Thymus (tissue), 11 donors: ENCODE measurements around the gene NBPF11. TPM values are rescaled to one million over a fixed set of nuclear protein-coding genes. Genes with fewer than 3 reads are reported as not detected.
"Not testable (repeated sequence)": the region's sequence is repeated elsewhere in the genome, so short reads cannot be mapped to it uniquely, and the experiment has no call there.

Experiments
- DNase-seq, 9 donors: peaks; one replicate each; pipeline ENCODE4 v3.0.0-alpha.2; 2013; ENCODE audit warnings: low spot score in 9 of 9, low read depth in 6 of 9, missing footprints in 1 of 9
- H3K27ac ChIP-seq, 2 donors: one replicate each; pipeline ENCODE4 v1.5.1; 2013; ENCODE audit warnings: control low read depth in 1 of 2, low read depth in 1 of 2, low read length in 1 of 2, mild to moderate bottlenecking in 1 of 2, moderate library complexity in 1 of 2
- H3K27me3 ChIP-seq, 2 donors: one replicate each; pipeline ENCODE4 v1.5.1; 2013; ENCODE audit warnings: low read length in 1 of 2; ENCODE audit not compliant: control insufficient read depth in 2 of 2, insufficient read depth in 1 of 2
- H3K36me3 ChIP-seq, 2 donors: one replicate each; pipeline ENCODE4 v1.5.1; 2013; ENCODE audit warnings: low read length in 1 of 2, mild to moderate bottlenecking in 1 of 2, moderate library complexity in 1 of 2; ENCODE audit not compliant: control insufficient read depth in 2 of 2, insufficient read depth in 2 of 2
- H3K4me1 ChIP-seq, 2 donors: one replicate each; pipeline ENCODE4 v1.5.1; 2013; ENCODE audit warnings: low read length in 2 of 2; ENCODE audit not compliant: control insufficient read depth in 2 of 2, insufficient read depth in 2 of 2
- H3K4me3 ChIP-seq, 2 donors: one replicate each; pipeline ENCODE4 v1.5.1; 2013; ENCODE audit warnings: low read length in 2 of 2, control low read depth in 1 of 2, mild to moderate bottlenecking in 1 of 2
- H3K9me3 ChIP-seq, 2 donors: one replicate each; pipeline ENCODE4 v1.5.1; 2013; ENCODE audit warnings: low read length in 1 of 2, mild to moderate bottlenecking in 1 of 2; ENCODE audit not compliant: control insufficient read depth in 2 of 2, insufficient read depth in 1 of 2
- WGBS: extraction: QIAGEN DNeasy Blood & Tissue Kit; methylation state at CpG from one replicate; pipeline ENCODE4 v1.1.7; 2013; 5-methylcytosine and 5-hydroxymethylcytosine counted together
- polyA plus RNA-seq: library from polyadenylated mRNA; stranded (reverse); fragments of 200-250 nt; gene quantifications from one replicate; pipeline ENCODE4 v1.2.3, GENCODE V29; 2013
- total RNA-seq: library from RNA; stranded (reverse); fragments of 120-200 nt; gene quantifications from one replicate; pipeline ENCODE4 v1.2.4, GENCODE V29; 2013
- donor health status: healthy.

The NBPF11 gene
- total and polyA plus RNA-seq, 2 donors = 5.9 to 12.9 TPM

DNA sequence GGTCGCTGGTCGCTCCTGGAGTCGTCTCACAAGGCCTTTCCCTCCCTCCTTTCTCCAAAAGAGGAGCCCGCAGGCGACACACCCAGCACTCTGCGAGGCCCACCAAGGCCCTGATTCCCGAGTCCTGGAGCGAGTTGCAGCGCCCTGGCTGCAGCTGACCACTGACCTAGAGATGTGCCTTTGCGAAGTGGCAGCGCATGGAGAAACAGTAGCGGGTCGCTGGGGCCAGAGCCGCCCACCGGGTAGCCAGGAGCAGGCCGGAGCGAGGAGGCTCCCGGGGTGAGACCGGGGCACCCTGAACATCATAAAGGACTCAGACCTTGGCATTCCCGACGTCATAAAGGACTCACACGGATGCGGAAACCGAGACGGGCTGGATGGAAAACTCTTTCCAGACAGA, 10.3 kb upstream of the NBPF11 start:
- Histone ChIP-seq H3K4me3 (no peak overlapping the region), H3K36me3 (no peaks in the 10 kb centered on the region), H3K4me1 (no peaks in the 10 kb centered on the region), H3K27me3 (peaks cover 5 to 45% of the 10 kb centered on the region in 2 donors), H3K27ac (no peak overlapping the region), H3K9me3 (peaks cover 0 to 1% of the 10 kb centered on the region in 2 donors)
- no peak for DNase-seq
- 98% methylated on average over 25 of the region's 25 CpGs for WGBS

DNA sequence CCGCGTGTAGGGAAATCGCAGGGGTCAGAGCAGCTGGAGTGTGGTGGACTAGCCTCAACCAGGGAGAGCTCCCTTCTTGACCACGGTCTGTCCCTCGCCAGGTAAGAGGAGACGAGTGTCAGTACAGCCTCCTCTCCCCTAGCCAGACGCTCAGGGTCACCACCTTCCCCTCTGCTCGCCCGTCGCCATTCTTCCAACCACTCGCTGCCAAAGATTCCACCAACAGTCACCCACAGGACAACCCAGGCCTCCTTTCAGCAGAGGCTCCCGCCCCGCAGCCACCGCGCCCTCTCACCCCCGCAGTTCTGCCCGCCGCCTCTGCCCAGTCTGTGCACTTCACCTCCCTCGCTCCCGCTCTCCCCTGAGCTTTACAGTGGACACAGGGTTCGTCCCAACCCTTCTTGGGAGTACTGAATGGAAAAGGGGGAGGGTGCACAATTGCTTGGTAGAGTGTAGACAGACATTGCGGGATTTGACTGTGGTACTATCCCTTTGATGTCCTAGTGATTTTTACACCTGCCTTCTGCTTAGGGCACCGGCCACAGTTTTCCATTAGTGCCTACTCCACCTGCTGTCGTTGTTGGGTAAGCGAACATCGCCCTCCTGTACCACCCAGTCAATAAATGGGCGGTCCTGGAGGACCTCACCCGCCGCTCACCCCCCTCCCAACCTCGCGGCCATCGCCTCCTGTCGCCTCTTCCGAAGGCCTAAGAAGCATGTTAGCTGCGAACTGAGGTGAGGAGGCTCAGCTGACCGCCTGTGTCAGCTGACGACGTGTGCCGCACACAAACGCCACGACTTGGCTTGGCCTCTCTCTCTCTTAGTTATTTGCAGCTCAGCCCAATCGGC, 9.2 kb upstream of the NBPF11 start:
- Histone ChIP-seq H3K4me1 (no peaks in the 10 kb centered on the region), H3K9me3 (peaks cover 0 to 1% of the 10 kb centered on the region in 2 donors), H3K4me3 (no peak overlapping the region), H3K27ac (no peak overlapping the region), H3K27me3 (peaks cover 5 to 48% of the 10 kb centered on the region in 2 donors), H3K36me3 (no peaks in the 10 kb centered on the region)
- DNase-seq = no peak
- 97% methylated on average over 42 of the region's 42 CpGs for WGBS

DNA sequence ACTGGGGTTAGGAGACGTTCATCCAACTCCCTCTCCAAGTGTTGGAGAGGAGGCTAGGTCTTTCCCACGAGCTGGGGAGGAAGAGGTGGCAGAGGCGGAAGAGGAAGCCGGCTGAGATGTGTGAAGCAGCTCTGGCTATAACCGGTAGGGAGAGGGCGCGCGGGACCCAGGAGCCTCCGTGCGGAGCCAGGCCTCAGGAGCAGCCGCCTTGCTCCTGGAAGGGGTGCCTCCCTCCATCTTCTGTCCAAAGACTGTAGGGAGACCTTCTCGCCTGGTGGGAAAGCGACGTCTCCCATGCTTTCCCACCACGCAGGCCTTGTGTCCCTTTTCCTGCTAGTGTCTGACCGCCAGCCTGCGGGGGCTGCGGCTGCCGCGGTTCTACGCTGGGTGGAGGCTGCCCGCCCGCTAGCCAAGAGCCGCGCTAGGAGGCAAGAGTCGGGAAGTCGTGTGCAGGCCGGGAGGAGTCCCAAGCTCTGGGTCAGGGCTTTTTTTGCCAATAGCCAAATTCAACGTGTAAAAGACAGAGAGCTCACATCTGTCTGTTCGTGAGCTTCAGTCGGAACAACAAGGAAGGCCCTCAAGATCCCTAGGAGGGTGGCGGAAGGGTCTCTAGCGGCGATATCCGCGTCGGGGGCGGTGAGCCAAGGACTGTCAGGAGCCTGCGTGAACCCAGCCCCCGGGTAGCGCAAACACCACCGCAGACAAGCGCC, 8.4 kb upstream of the NBPF11 start:
- Histone ChIP-seq H3K4me1 (no peaks in the 10 kb centered on the region), H3K27ac (no peak overlapping the region), H3K36me3 (no peaks in the 10 kb centered on the region), H3K27me3 (peaks cover 5 to 49% of the 10 kb centered on the region in 2 donors), H3K9me3 (peaks cover 0 to 1% of the 10 kb centered on the region in 2 donors), H3K4me3 (no peak overlapping the region)
- DNase-seq = no peak
- 94% methylated on average over 43 of the region's 43 CpGs for WGBS

DNA sequence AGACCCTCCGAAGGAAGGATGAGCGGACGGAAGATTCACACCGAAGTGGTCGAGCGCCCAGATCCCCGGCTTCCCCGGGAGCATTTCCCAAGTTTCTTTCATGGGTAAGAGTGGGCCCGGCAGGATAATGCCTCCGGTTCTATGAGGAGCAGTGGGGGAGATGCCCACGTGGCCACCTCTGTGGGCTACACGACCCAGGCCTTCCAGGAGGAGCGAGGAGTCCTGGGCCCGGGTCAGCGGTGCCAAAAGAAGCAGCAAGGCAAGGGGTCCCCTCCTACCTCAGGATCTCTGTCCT, 7.9 kb upstream of the NBPF11 start:
- no peaks in the 10 kb centered on the region for H3K36me3 ChIP-seq
- peaks cover 0 to 1% of the 10 kb centered on the region in 2 donors for H3K9me3 ChIP-seq
- peaks cover 5 to 49% of the 10 kb centered on the region in 2 donors for H3K27me3 ChIP-seq
- no peaks in the 10 kb centered on the region for H3K4me1 ChIP-seq
- DNase-seq = no peak
- WGBS = 91% methylated on average over 15 of the region's 15 CpGs
- no peak overlapping the region for H3K4me3 ChIP-seq
- no peak overlapping the region for H3K27ac ChIP-seq

DNA sequence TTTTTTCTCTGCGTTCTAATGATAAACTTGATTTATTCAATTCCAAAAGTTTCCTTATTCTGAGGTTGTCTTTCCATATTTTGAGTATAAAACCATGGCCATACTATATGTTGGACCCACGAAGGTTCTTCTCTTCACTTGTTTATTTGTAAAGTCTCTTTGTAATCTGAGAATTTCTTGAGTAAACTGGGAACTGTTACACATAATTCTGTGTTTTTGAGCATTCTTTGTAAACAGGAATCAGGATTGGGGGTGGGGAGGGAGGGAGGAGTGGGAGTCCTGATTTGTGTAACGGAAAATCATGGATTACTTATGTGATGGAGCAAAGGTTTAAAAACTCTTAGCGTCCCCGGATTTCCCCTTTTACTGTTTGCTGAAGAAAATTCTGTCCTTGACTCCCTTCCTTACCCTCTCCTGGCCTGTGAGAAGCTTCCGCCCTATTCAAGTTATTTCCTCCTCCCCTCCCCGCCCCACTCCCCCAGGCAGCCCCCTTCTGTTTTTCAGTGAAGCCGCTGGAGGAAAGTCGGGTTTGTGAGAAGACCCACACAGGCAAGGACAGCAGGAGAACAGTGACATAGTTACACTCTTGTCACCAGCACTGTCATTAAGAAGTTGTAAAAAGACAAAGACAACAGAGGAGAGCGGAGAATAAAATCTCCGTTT, 6.4 kb upstream of the NBPF11 start:
- 37% methylated on average over 11 of the region's 11 CpGs for WGBS
- Histone ChIP-seq H3K27me3 (peaks cover 5 to 49% of the 10 kb centered on the region in 2 donors), H3K4me1 (no peaks in the 10 kb centered on the region), H3K4me3 (no peak overlapping the region), H3K27ac (no peak overlapping the region), H3K36me3 (no peaks in the 10 kb centered on the region), H3K9me3 (peaks cover 0 to 1% of the 10 kb centered on the region in 2 donors)
- no peak for DNase-seq

DNA sequence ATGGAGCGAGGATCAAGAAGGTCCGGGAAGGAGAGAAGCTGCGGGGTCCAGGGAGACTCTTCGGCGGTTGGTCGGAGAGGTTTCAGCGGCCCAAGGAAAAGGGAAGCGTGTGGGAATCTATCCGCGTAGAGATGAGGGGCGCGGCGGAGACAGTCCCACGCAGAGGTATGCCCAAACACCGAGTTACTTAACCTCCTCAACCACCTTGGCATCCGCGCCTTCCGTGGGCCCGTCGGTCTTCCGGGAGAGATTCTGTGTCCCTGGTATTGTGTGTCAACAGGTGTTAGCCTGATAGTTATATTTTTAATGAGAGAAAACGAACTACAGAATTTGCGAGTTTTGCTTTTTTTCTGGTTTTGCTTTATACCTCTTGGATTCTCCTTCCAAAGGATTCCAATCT, 5.7 kb upstream of the NBPF11 start:
- H3K27me3 ChIP-seq = peaks cover 5 to 49% of the 10 kb centered on the region in 2 donors
- not testable (repeated sequence) for H3K27ac ChIP-seq, H3K4me3 ChIP-seq, H3K4me1 ChIP-seq, H3K9me3 ChIP-seq, DNase-seq, H3K36me3 ChIP-seq
- 24% methylated on average over 10 of the region's 23 CpGs for WGBS

DNA sequence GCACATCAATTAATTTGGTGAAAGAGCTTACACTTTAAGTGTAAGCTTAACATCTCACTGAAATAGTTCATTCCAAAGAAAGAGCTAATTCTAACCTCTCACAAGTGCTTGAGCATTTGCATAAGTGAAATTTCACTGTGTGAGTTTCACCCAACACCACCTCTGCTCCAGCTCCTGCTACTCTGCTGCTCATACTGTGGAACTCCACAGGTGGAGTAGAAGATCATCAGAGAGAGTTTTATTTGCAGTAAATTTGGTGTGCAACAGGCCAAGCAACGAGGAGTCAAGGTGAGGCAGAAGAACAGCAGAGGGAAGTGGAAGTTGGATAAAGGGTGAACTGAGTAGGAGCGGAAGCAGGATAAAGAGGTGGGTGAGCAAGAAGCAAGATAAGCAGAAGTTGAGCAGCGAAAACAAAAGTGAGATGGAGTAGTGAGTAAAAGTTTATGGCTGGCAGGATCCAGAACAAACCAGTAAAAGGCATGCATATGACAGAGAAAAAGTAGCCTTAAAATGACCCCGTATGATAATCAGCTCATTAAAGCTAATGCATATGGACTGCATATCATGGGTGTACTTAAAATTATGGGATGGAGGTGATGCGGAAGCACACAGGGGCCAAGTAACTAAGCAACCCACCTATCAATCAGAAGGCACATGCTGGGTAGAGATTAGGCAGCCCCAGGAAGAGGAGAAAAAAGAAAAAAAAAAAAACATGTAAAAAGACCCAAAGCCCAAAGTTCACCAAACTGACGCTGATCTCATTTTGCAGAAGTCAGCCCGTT, 3.6 kb upstream of the NBPF11 start:
- DNase-seq, H3K27ac ChIP-seq, H3K4me1 ChIP-seq, H3K4me3 ChIP-seq, H3K9me3 ChIP-seq, H3K36me3 ChIP-seq: not testable (repeated sequence)
- WGBS = 21% methylated on average over 6 of the region's 7 CpGs
- H3K27me3 ChIP-seq = peaks cover 5 to 34% of the 10 kb centered on the region in 2 donors

DNA sequence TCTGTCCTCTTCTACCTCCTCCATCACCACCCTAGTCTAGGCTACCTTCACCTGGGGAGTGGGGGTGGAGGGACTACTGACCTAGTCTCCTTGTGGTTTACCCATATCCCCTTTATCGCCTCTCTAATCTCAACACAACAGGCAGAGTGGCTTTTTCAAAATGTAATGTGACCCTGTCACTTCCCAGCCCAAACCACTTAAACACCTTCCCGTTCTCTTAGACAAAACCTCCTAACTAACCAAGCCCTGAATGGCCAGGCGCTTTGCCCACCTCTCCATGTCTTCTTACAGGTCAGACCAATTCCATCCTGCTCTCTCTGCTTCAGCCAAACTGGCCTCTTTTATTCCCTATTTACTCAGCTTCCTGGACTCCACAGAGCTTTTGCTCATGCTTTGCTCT, 714 bp upstream of the NBPF11 start:
- not testable (repeated sequence) for H3K4me3 ChIP-seq, H3K27me3 ChIP-seq, DNase-seq, H3K9me3 ChIP-seq, H3K4me1 ChIP-seq, H3K36me3 ChIP-seq, H3K27ac ChIP-seq
- WGBS = 38% methylated on average over 3 of the region's 3 CpGs
